Motor neuron (in vitro differentiated cells): ENCODE data around the gene CYGB. TPM values are rescaled to one million over a fixed set of nuclear protein-coding genes. Genes with fewer than 3 reads are reported as not detected.

Source experiments
- ATAC-seq, 8 experiments: fragments of 200-7000 bp; cut with Tn5 transposase; replicated peaks in 6 of 8; 2 replicates each; pipeline ENCODE4 v1.8.0; 2021; ENCODE audit warnings: mild to moderate bottlenecking in 8 of 8, moderate library complexity in 8 of 8
- H3K27ac ChIP-seq, 2 donors: fragments of 250-450 bp; sonication (Bioruptor Pico); 2 replicates each; pipeline ENCODE4 v1.9.0; 2021; ENCODE audit warnings: antibody characterized with exemption in 2 of 2, mild to moderate bottlenecking in 2 of 2, moderate library complexity in 1 of 2
- H3K4me1 ChIP-seq, 2 donors: fragments of 250-450 bp; sonication (Bioruptor Pico); replicated peaks in 1 of 2; 2 replicates each; pipeline ENCODE4 v1.6.1; 2021; ENCODE audit warnings: antibody characterized with exemption in 2 of 2, mild to moderate bottlenecking in 2 of 2, moderate library complexity in 1 of 2
- H3K4me3 ChIP-seq, 5 donors: fragments of 250-450 bp; sonication (Bioruptor Pico); 2 replicates each; pipeline ENCODE4 v1.9.0; 2021; ENCODE audit warnings: antibody characterized with exemption in 5 of 5, mild to moderate bottlenecking in 5 of 5, moderate library complexity in 4 of 5
- WGBS, 10 experiments: fragments of 450-650 bp; shearing (Covaris generic); methylation state at CpG; one replicate each; pipeline ENCODE4 v1.0.0; 2022; 5-methylcytosine and 5-hydroxymethylcytosine counted together
- in situ Hi-C, 9 experiments: fragments of 400-800 bp; cut with MboI; loops; one replicate each; pipeline ENCODE4 v1.15.0; 2021; ENCODE audit warnings: low sequenced_read_pairs in 9 of 9, low pct_unique_long_range_greater_than_20kb in 2 of 9; ENCODE audit not compliant: unreplicated experiment in 9 of 9
- total RNA-seq, 8 experiments: library from RNA; unstranded; fragments of 300-600 nt; gene quantifications; 2 replicates each; pipeline versions ENCODE4 v1.2.3 to v1.2.4, GENCODE V29; 2022

The CYGB gene
- total RNA-seq, 8 experiments from 2014 or later, result 0.73 to 19.4 (median 5.4) TPM

GRCh38 chr17:76495663-76496400, 41.7 kb downstream of the CYGB start:
- ATAC-seq, result no peak
- 0 to 100% (median 82%) methylated on average over 1 to 8 of the region's 16 CpGs; no CpG with 5 or more reads in 2 of the 10 experiments for WGBS, 10 experiments
- in situ Hi-C loops, result no loop called here

DNA sequence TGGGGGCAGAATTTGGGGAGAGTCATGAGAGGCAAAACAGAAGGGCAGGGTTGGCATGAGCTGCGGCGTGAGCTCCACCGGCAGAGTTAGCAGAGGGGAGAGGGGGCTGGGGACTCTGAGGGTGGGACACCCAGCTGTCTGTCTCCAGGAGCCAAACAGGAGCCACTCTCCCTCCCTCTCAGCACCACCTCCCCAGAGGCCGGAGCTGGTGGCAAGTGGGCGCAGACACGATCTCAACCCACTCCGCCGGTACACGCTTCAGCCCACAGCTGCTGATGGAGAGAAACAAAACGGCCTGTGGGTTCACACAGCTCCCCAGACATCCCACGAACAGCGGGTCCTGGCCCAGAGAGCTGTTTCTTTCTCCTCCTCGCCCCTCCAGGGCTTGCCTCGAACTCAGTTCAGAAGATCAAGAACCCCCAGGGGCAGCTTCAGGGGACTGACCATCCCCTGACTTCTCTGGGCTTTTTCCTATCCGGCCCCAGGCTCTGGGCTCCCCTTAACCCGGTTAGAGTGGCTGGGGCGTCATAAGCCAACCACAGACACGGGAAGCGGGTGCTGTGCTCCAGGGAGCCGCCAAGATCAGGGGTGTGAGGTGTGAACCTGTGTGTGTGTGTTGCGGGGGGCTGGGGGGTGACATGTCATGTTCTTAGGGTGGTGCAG, 43.9 kb downstream of the CYGB start:
- ATAC-seq, result no peak
- no peak overlapping the region for H3K4me3 ChIP-seq
- peaks cover 25 to 26% of the 10 kb centered on the region in 2 donors for H3K4me1 ChIP-seq
- WGBS, 10 experiments, result 100% methylated on average over 2 of the region's 21 CpGs; no CpG with 5 or more reads in 9 of the 10 experiments
- in situ Hi-C loops, result no loop called here
- no peak overlapping the region for H3K27ac ChIP-seq

More at GRCh38 chr17:76495663-76496400, 41.7 kb downstream of the CYGB start:
- H3K4me1 ChIP-seq, result peaks cover 34 to 35% of the 10 kb centered on the region in 2 donors
- no peak overlapping the region for H3K27ac ChIP-seq
- no peak overlapping the region for H3K4me3 ChIP-seq

DNA sequence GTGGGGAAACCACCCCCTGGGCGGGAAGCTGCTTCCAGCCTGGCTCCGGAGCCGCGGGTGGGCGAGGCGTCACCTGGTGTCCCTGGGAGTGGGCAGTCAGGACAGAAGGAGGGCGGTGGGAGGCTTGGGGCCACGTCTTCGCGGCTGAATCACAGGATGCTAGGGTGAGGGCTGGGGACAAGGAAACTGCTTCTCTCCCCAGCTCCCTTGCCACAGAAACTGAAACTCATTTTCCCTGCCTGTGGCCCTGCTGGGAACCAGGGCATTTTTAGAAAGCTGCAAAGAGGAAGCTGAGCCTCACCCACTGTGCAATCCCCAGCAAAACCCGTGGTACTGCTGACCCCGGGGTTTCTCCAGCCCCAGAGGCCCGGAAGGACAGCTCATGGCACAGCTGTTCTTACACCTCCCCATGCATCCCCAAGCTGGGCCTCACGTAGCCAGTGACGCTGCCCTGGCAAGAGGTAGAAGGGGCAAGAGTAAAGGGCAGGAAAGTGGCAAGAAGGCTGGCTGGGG, 44.5 kb downstream of the CYGB start:
- no peak overlapping the region for H3K4me3 ChIP-seq
- H3K4me1 ChIP-seq, result peaks cover 20 to 21% of the 10 kb centered on the region in 2 donors
- 23 to 50% methylated on average over 2 to 5 of the region's 15 CpGs; no CpG with 5 or more reads in 8 of the 10 experiments for WGBS, 10 experiments
- peak; percentile 44 to 75 (median 56) for ATAC-seq
- no peak overlapping the region for H3K27ac ChIP-seq
- in situ Hi-C loops, result no loop called here

GRCh38 chr17:76492123-76492988, 45.2 kb downstream of the CYGB start:
- WGBS, 10 experiments, result 60 to 80% methylated on average over 1 to 2 of the region's 11 CpGs; no CpG with 5 or more reads in 8 of the 10 experiments
- Histone ChIP-seq H3K4me3 (no peak overlapping the region), H3K27ac (no peak overlapping the region), H3K4me1 (peaks cover 13 to 14% of the 10 kb centered on the region in 2 donors)
- in situ Hi-C loops, result no loop called here
- ATAC-seq, result peak in 6 of 8 experiments; percentile 9 to 35 (median 30)

DNA sequence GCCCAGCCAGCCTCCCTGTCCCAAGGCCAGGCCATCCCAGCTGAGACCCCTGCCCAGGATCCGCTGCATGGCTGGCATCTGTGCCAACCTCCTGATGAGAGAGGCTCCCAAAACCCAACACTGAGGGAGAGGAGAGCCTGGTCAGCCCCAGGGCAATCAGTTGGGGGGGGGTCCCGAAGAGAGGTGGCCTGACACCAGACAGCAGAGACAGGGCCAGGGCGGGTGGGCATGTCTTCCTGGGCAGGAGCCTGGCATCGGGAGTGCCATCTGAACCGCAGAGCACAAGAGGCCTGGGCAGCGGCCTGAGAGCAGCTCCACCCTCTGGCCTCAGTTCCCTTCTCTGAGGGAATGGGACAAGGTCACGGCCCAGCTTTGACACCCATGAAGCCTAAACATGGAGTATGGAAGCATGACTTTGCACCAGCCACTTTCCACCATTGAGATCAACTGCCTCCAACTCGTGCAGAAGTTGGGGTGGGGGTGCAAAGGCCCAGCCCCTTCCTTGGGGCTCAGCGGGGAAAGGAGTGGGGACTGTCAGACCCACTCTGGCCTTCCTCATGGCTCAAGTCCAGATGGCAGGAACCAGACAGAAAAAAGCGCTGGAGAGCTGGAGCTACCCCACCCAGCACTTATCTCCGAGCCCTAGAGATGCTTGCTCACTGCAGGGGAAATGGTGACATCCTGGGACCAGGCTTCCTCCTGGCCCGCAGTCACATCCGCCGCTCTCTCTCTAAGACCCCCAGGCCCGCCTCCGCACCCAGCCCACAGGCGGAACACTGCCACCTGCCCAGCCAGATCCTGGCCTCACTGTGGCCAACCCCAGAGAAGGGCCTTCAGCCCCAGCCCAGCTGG, 46.0 kb downstream of the CYGB start:
- Histone ChIP-seq H3K4me1 (peaks cover 12% of the 10 kb centered on the region in 2 donors), H3K4me3 (no peak overlapping the region), H3K27ac (no peak overlapping the region)
- WGBS, 10 experiments, result 100% methylated on average over 2 of the region's 17 CpGs; no CpG with 5 or more reads in 8 of the 10 experiments
- in situ Hi-C loops, result no loop called here
- ATAC-seq, result no peak

DNA sequence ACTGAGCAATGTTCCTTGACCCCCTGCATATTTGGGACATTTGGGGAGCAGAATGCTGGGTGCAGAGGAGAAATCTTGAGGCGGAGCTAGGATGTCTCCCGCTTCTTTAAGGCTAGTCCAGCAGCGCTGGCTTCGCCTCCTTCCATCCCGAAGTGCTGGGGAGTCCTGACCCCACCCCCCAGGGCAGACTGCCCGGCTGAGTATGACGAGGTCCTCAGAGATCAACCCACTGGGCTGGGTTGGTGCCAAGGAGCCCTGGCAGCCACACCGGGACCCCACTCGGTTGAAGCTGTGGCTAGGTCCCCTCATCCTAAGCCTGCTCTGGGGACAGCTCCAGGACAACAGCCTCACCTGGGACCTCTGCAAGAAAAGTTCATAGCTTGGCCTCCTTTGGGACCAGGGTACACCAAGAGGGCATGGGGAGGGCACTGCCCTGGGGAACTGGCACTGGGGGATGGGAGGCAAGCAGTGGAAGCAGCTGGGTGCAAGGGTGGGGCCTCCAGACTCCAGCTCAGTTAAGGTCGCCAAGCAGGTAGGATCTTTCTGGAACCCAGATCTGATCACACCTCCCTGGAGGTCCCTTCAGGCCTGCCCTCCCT, 47.3 kb downstream of the CYGB start:
- in situ Hi-C loops, result no loop called here
- WGBS, 10 experiments, result 67 to 100% (median 94%) methylated on average over 1 to 6 of the region's 10 CpGs; no CpG with 5 or more reads in 7 of the 10 experiments
- Histone ChIP-seq H3K4me1 (peaks cover 12 to 15% of the 10 kb centered on the region in 2 donors), H3K4me3 (no peak overlapping the region), H3K27ac (no peak overlapping the region)
- no peak for ATAC-seq

- no peak overlapping the region for H3K4me3 ChIP-seq
- in situ Hi-C loops, result no loop called here
- WGBS, 10 experiments, result 88 to 100% (median 95%) methylated on average over 1 to 12 of the region's 22 CpGs; no CpG with 5 or more reads in 3 of the 10 experiments
- ATAC-seq, result no peak
- peaks cover 4% of the 10 kb centered on the region in 2 donors for H3K4me1 ChIP-seq
- H3K27ac ChIP-seq, result no peak overlapping the region
These were observed 49.9 kb downstream of the CYGB start for GRCh38 chr17:76487451-76488192.

GRCh38 chr17:76485569-76485968, 51.9 kb downstream of the CYGB start:
- in situ Hi-C loops, result no loop called here
- no peak for ATAC-seq
- H3K4me3 ChIP-seq, result no peak overlapping the region
- H3K4me1 ChIP-seq, result peaks cover 8 to 10% of the 10 kb centered on the region in 2 donors
- H3K27ac ChIP-seq, result no peak overlapping the region
- 40 to 100% (median 75%) methylated on average over 2 to 9 of the region's 11 CpGs; no CpG with 5 or more reads in 3 of the 10 experiments for WGBS, 10 experiments

DNA sequence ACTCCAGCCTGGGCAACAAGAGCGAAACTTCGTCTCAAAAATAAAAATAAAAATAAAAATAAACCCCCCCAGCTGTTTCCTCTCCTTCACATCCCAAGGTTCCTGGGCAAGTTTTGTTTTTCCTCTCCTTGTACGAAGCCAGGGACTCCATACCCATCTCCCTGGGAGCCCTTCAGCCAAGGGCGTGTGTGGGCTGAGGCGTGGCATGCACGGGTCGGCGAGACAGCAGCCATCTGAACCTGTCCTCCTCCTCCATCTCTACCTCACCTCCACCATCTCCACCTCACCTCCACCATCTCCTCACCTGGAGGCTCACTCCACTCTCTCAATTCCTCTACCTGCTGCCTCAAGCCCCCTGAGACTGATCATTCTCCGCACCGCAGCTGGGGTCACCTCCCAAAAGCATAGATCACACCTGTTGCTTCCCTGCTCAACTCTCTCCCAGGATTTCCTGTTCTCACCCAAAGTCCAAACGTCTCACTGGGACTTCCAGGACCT, 53.2 kb downstream of the CYGB start:
- H3K4me1 ChIP-seq, result peaks cover 13 to 14% of the 10 kb centered on the region in 2 donors
- no peak overlapping the region for H3K4me3 ChIP-seq
- no peak for ATAC-seq
- no peak overlapping the region for H3K27ac ChIP-seq
- WGBS, 10 experiments, result 74 to 100% (median 86%) methylated on average over 1 to 7 of the region's 11 CpGs; no CpG with 5 or more reads in 4 of the 10 experiments
- in situ Hi-C loops, result no loop called here

DNA sequence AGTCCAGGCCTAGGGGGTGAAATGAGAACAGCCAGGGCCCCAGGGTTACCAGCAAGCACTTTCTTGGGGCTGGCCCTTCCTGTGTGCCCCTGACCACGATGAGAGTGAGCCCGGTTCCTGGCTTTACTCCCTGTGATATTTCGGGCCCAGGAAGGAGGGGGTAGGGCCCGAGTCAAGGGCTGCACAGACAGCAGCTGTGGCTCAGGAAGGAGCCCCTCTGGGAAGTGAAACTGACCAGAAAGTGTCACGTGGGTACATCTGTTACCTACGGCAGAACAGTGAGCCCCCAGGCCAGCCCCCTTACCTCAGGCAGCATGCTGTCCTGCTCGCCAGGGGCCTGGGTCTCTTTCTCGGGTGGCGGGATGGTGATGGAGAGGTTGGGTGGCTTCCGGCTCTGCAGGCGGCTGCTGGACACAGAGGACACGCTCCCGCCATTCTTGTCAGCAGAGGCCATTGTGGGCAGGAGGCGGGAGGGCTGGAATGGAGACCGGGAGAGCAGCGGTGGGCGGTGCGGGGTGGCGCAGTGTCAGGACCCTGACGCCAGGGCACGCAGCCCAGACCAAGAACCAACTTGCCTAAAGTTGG, 56.3 kb downstream of the CYGB start:
- peak overlapping the region; percentile 79 to 82 for H3K27ac ChIP-seq
- H3K4me3 ChIP-seq, result no peak overlapping the region
- 53 to 58% methylated on average over 3 to 4 of the region's 21 CpGs; no CpG with 5 or more reads in 8 of the 10 experiments for WGBS, 10 experiments
- H3K4me1 ChIP-seq, result peaks cover 13 to 14% of the 10 kb centered on the region in 2 donors
- ATAC-seq, result peak in 5 of 8 experiments; percentile 40 to 58 (median 55)
- in situ Hi-C loops, result no loop called here

GRCh38 chr17:76480632-76481031, 56.9 kb downstream of the CYGB start:
- H3K4me1 ChIP-seq, result peaks cover 13% of the 10 kb centered on the region in 2 donors
- WGBS, 10 experiments, result 14 to 100% (median 51%) methylated on average over 1 to 5 of the region's 15 CpGs; no CpG with 5 or more reads in 3 of the 10 experiments
- in situ Hi-C loops, result no loop called here
- ATAC-seq, result peak in 6 of 8 experiments; percentile 38 to 94 (median 92)
- H3K27ac ChIP-seq, result peak overlapping the region; percentile 79 to 82
- H3K4me3 ChIP-seq, result no peak overlapping the region
